ENCODE measurements around the gene RBM19.
A peak's percentile ranks its signal among the peaks of the same experiment; 100 is the strongest.

Gene RBM19

GRCh38 chr12:113932381-113933196 lies 33.5 kb downstream of the RBM19 start:
- no peak for DNase-seq (ENCODE audit: low spot score)

- DNase-seq (ENCODE audit: low spot score), result no peak
Observed at GRCh38 chr12:113931517-113931916, 34.6 kb downstream of the RBM19 start.

DNA sequence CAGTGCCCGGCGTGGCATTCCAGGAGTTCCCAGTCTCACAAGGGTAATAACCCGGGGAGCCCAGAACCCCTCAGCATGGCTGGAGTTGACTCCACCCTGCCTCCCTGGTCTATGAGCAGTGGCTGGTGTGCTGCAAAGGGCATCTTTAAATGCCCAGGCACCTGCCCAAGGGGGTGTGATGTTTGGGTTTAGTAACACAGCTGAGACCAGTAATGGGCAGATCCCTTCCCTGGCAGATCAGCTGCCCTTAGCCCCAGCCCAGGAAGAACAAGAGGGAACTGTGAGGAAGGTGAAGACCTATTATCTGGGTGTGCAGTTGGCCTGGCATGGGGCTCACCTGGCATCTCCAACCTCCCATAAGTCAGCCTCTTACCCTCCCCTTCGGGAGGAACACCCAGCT lies 35.9 kb downstream of the RBM19 start:
- DNase-seq (ENCODE audit: low spot score), result no peak

GRCh38 chr12:113929312-113929989 lies 36.7 kb downstream of the RBM19 start:
- no peak for DNase-seq (ENCODE audit: low spot score)

DNA sequence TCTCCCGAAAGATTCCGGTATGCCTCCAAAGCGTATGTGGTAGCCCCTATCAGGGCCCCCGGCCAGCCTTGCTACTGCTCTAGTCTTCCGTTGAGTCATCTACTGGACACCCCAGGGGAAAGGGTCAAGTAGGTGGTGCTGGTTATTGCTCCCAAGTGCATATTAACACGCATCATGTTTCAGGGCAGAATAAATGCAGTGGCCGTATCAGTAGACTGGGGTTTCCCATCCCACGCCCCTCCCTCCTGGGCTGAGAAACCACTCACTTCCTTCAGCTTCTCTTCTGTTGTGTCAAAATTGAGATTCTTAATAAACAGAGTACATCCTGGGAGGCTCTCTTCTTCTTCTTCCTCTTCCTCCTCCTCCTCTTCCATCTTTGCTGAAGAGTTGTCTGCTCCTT lies 39.3 kb downstream of the RBM19 start:
- no peak for DNase-seq (ENCODE audit: low spot score)

- DNase-seq (ENCODE audit: low spot score), result no peak
Observed at GRCh38 chr12:113924341-113924740, 41.8 kb downstream of the RBM19 start.

DNA sequence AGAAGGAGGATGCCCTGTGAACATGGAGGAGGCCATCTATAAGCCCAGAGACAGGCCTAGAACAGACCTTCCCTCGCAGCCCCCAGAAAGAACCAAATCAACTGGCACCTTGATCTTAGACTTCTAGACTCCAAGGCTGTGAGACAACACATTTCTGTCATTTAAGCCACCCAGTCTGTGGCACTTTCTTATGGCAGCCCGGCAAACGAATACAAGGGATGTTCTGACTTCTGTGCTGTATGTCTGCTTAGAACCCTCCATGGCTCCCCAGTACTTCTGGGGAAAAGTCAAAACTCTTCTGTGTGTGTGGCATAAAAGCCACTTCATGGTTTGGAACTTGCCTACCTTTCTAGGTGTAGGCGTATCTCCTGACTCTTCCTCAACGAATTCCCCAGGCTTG lies 42.9 kb downstream of the RBM19 start:
- no peak for DNase-seq (ENCODE audit: low spot score)

DNA sequence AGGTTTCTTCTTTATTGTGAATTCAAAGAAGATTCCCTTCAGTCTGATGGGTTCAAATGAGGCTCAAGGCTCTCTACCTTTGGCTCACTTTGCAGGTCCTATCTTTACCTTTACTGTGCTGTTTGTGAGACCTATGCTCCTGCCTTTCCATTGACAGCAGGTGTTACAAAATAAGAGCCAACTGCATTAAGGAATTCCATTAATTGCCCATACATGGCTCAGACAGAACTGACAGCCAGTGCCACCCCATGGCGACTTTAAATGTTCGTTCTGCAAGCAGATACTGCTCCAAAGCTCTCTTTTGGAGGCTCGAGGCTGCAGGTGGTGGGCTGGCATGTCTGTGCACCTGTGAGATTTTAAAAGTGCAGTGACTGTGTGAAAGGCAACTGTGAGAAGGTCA lies 44.7 kb downstream of the RBM19 start:
- no peak for DNase-seq (ENCODE audit: low spot score)

GRCh38 chr12:113919791-113920190 lies 46.3 kb downstream of the RBM19 start:
- DNase-seq (ENCODE audit: low spot score), result no peak

DNA sequence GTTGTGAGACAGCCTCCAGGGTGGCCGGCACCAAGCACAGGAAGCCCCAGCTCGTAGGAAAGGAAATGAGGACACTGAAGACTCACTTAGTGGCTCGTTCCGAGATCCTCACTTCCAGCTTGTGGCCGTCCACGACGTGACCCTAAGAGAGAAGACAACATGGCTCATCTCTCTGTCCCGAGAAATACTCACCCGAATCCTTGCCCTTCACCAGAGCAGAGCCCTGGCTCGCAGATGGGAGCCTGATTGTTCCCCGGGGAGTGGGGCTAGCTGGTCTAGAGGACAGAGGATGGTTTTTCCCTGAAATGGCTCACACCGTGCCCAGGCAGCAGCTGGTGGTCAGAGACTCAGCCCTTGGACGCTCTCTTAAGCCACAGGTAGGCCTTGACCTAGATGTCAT lies 47.8 kb downstream of the RBM19 start:
- DNase-seq (ENCODE audit: low spot score), result no peak

DNA sequence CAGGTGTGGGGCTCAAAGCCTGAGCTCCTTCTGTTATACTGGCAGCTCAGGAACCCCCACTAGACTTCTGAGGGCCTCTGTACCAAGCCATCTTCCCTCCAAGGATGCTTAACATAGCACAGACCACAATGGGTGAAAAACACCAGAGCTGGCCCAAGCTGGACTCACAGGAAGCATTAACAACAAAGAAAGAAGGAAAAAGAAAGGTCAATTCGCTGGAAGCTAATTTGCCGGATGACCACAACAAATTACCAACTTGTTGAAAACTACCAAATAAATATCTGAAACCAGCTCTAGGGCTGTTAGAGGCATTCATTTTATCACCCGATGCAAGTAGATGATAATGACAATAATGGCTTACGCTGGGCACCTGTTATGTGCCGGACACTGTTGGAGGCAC lies 48.7 kb downstream of the RBM19 start:
- no peak for DNase-seq (ENCODE audit: low spot score)

DNA sequence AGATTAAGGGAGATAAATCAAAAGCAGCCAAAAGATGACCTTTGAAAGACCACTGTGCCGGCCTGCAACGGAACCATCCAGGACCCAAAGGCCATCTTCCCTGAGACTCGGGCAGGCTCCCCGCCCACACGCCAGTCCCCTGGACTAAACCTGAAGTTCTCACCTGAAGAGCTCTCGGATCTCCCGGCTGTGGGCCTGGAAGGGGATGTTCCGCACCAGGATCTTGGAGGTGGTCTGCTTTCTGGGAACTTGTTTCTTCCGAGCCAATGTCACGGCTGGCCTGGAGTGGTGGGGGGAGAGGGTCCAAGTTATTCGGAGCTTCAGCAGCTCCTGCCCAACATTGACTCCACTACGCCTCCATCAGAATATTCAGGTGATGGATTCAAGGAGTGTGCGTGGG lies 51.3 kb downstream of the RBM19 start:
- no peak for DNase-seq (ENCODE audit: low spot score)

DNA sequence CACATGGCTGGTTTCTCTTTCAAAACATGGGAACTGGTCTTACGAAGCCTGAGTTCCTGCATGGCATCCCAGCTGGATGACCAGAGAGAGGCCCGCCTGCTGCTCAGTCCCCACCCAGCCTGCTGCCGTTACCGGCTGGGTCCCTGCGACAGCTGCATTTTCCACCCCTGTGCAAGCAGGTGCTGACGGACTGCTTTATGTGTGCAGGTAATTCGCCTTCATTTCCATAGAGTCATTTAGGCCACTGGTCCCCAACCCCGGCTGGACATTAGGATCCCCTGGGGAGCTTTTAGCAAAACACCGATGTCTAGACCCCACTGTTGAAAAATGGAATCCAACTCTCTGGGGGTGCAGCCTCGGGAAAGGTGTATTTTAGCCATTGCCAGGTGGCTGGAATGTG lies 51.9 kb downstream of the RBM19 start:
- no peak for DNase-seq (ENCODE audit: low spot score)

GRCh38 chr12:113912760-113913329 lies 53.3 kb downstream of the RBM19 start:
- DNase-seq (ENCODE audit: low spot score), result peak; percentile 54

GRCh38 chr12:113911971-113912759 lies 54.0 kb downstream of the RBM19 start:
- no peak for DNase-seq (ENCODE audit: low spot score)

GRCh38 chr12:113910751-113911272 lies 55.3 kb downstream of the RBM19 start:
- no peak for DNase-seq (ENCODE audit: low spot score)

DNA sequence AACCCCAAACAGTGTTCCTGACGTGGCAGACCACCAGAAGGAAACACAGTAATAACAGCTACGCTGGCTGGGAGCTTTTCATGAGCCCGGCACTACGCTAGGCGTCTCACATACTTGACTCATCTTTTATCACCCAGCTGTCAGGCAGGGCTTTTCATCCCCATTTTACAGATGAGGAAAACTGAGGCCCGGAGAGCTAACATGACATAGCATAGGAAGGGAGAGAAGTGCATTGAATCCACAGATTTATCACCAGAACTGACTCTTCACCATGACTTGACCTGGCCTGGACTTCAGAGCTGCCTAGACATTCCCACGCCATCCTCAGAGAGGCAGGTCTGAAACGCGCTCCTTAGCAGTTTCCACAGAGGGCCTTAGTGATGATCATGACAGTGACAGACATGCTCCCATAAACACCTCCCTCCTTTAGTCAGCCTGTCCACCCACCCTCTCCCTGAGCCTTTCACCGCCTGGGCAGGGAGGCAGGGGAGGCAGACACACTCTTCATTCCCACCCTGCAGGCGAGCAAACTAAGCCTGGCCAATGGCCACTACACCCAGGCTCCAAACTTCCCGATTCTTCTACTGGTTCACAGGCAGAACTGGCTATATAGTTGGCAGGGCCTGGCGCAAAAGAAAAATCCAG lies 56.2 kb downstream of the RBM19 start:
- no peak for DNase-seq (ENCODE audit: low spot score)

- DNase-seq (ENCODE audit: low spot score), result no peak
Observed at GRCh38 chr12:113908584-113909100, 57.5 kb downstream of the RBM19 start.

- no peak for DNase-seq (ENCODE audit: low spot score)
Observed at GRCh38 chr12:113907446-113908180, 58.5 kb downstream of the RBM19 start.

DNA sequence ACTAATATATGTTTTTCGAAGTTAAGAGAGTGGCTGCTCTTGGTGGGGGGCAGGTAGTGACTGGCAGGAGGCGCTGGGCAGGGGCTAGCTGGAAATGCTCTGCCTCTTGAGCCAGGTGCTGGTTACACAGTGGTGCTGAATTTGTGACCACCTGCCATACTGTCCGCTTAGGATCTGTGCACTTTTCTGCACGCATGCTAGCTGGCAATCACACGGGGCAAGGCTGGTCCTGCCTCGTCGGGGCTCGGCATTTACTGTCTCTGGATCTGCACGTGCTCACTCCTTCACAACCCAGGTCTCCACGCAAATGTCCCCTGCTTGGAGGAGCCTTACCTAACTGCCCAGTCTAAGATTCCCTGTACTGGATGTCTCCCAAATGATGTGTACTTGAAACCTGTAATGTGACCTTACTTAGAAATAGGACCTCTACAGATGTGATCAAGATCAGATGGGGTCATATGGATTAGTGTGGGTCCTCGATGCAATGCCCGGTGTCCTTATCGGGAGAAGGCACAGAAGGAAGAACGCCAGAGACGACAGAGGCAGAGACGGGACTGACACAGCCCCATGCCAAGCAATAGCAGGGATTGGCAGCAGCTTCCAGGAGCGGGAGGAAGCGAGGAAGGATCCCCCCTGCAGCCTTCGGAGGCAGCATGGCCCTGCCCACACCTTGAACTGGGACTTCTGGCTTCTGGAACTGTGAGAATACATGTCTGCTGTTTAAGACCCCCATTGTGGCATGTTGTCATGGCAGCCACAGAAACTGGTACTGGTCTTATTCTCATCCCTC lies 59.5 kb downstream of the RBM19 start:
- no peak for DNase-seq (ENCODE audit: low spot score)
